A673 (cell line): ENCODE measurements around the gene ELMOD3. TPM values are rescaled to one million over a fixed set of nuclear protein-coding genes. Genes with fewer than 3 reads are reported as not detected.

Experiments
- BruUV-seq: library from RNA; stranded (reverse); fragments of 400-500 nt; replicated peaks from 2 replicates; lab custom pipeline; 2021; lab: Mats Ljungman, UMichigan
- CTCF ChIA-PET: fragments of 300-600 bp; sonication (Branson Sonifier 250); formaldehyde crosslinking; loops from one replicate; lab custom pipeline; 2022; ENCODE audit warnings: antibody characterized with exemption; lab: Charles Lee
- POLR2A ChIA-PET: fragments of 300-600 bp; sonication (Branson Sonifier 250); formaldehyde crosslinking; loops from one replicate; lab custom pipeline; 2022; ENCODE audit warnings: antibody characterized with exemption; ENCODE audit not compliant: low non-redundant PET; lab: Charles Lee
- DNase-seq: peaks from one replicate; pipeline ENCODE4 v3.0.0-alpha.2; 2015; ENCODE audit warnings: low spot score
- H3K27ac ChIP-seq: fragments of 200-600 bp; sonication (generic); 2 replicates; pipeline ENCODE4 v1.5.1; 2016; ENCODE audit warnings: mixed run types, low read depth, mild to moderate bottlenecking, mixed read lengths, antibody characterized with exemption, low read length; ENCODE audit not compliant: poor library complexity, severe bottlenecking
- H3K27me3 ChIP-seq: fragments of 200-600 bp; sonication (generic); replicated peaks from 2 replicates; pipeline ENCODE4 v1.6.1; 2017; ENCODE audit warnings: mixed run types, low read depth, mild to moderate bottlenecking, mixed read lengths, antibody characterized with exemption, low read length; ENCODE audit not compliant: insufficient read depth, poor library complexity
- H3K36me3 ChIP-seq: fragments of 200-600 bp; sonication (generic); 2 replicates; pipeline ENCODE4 v1.6.1; 2016; ENCODE audit warnings: mixed run types, mild to moderate bottlenecking, mixed read lengths, antibody characterized with exemption, low read length; ENCODE audit not compliant: insufficient read depth, poor library complexity, severe bottlenecking
- H3K4me1 ChIP-seq: fragments of 200-600 bp; sonication (generic); 2 replicates; pipeline ENCODE4 v1.6.1; 2017; ENCODE audit warnings: mixed run types, mild to moderate bottlenecking, mixed read lengths, antibody characterized with exemption, low read length; ENCODE audit not compliant: insufficient read depth, poor library complexity, severe bottlenecking
- H3K4me3 ChIP-seq: fragments of 200-600 bp; sonication (generic); 2 replicates; pipeline ENCODE4 v1.5.1; 2016; ENCODE audit warnings: low read depth, mixed run types, mild to moderate bottlenecking, mixed read lengths, low read length; ENCODE audit not compliant: poor library complexity, severe bottlenecking
- H3K9me3 ChIP-seq: fragments of 200-600 bp; sonication (generic); 2 replicates; pipeline ENCODE4 v1.6.1; 2016; ENCODE audit warnings: mixed run types, low read depth, mild to moderate bottlenecking, mixed read lengths, antibody characterized with exemption, low read length; ENCODE audit not compliant: poor library complexity, severe bottlenecking
- CTCF ChIP-seq: fragments of 300-800, 200-600 bp; sonication (generic); conservative IDR thresholded peaks from 2 replicates; pipeline ENCODE4 v1.5.1; 2017; ENCODE audit warnings: low read depth, mild to moderate bottlenecking, antibody characterized with exemption, low read length, moderate library complexity, mixed read lengths
- EZH2 ChIP-seq: fragments of 200-600 bp; sonication (generic); IDR thresholded peaks from 2 replicates; pipeline ENCODE4 v1.6.1; 2017; ENCODE audit warnings: borderline replicate concordance, low read depth, mild to moderate bottlenecking, mixed read lengths, antibody characterized with exemption, low read length; ENCODE audit not compliant: poor library complexity, severe bottlenecking
- intact Hi-C: fragments of 100-400 bp; cut with micrococcal nuclease; formaldehyde crosslinking; loops from one replicate; pipeline ENCODE4 v1.10.0; 2022; ENCODE audit not compliant: unreplicated experiment
- total RNA-seq: library from RNA; stranded (reverse); gene quantifications from 2 replicates; pipeline ENCODE4 v1.2.3, GENCODE V29; 2021

The ELMOD3 gene
- total RNA-seq, 1 experiment from 2014 or later = 13.0 TPM

- TF ChIP-seq EZH2 (no peak), CTCF (no peak)
- POLR2A ChIA-PET = no interaction called here
- H3K27ac ChIP-seq = peak overlapping the region; percentile 83
- intact Hi-C loops = no loop called here
- no peak for DNase-seq
- peak overlapping the region; percentile 76 for H3K4me3 ChIP-seq
- CTCF ChIA-PET = no interaction called here
- peaks cover 5% of the 10 kb centered on the region for H3K4me1 ChIP-seq
- peaks cover 8% of the 10 kb centered on the region for H3K36me3 ChIP-seq
- no peaks in the 10 kb centered on the region for H3K9me3 ChIP-seq
- H3K27me3 ChIP-seq = no peaks in the 10 kb centered on the region
- BruUV-seq = TSS peak; percentile 58
These were observed 473 bp downstream of the ELMOD3 start for GRCh38 chr2:85355073-85355410.

GRCh38 chr2:85355521-85355920 is 952 bp downstream of the ELMOD3 start:
- DNase-seq = no peak
- POLR2A ChIA-PET = no interaction called here
- BruUV-seq = no TSS peak
- H3K27ac ChIP-seq = peak overlapping the region; percentile 83
- CTCF ChIA-PET = no interaction called here
- H3K36me3 ChIP-seq = peaks cover 8% of the 10 kb centered on the region
- H3K4me3 ChIP-seq = peak overlapping the region; percentile 76
- TF ChIP-seq CTCF (no peak), EZH2 (no peak)
- intact Hi-C loops = no loop called here
- no peaks in the 10 kb centered on the region for H3K27me3 ChIP-seq
- peaks cover 5% of the 10 kb centered on the region for H3K4me1 ChIP-seq
- H3K9me3 ChIP-seq = no peaks in the 10 kb centered on the region

- Histone ChIP-seq H3K27ac (no peak overlapping the region), H3K4me3 (no peak overlapping the region), H3K4me1 (peaks cover 5% of the 10 kb centered on the region), H3K9me3 (no peaks in the 10 kb centered on the region), H3K27me3 (no peaks in the 10 kb centered on the region), H3K36me3 (peaks cover 8% of the 10 kb centered on the region)
- intact Hi-C loops = no loop called here
- BruUV-seq = no TSS peak
- ChIA-PET POLR2A (no interaction called here), CTCF (no interaction called here)
- no peak for DNase-seq
- TF ChIP-seq EZH2 (no peak), CTCF (no peak)
These were observed 1.6 kb downstream of the ELMOD3 start for GRCh38 chr2:85356186-85356585.
